Measurements from ENCODE around the gene KMT2B. TPM values are rescaled to one million over a fixed set of nuclear protein-coding genes. Genes with fewer than 3 reads are reported as not detected.
A peak's percentile ranks its signal among the peaks of the same experiment; 100 is the strongest.

KMT2B gene
- total and polyA plus RNA-seq, 9 of the 15 experiments (the other 6 are each of a cell fraction or from before 2014, with no cell fraction given), result 0.63 to 43.9 (median 8.1) TPM

DNA sequence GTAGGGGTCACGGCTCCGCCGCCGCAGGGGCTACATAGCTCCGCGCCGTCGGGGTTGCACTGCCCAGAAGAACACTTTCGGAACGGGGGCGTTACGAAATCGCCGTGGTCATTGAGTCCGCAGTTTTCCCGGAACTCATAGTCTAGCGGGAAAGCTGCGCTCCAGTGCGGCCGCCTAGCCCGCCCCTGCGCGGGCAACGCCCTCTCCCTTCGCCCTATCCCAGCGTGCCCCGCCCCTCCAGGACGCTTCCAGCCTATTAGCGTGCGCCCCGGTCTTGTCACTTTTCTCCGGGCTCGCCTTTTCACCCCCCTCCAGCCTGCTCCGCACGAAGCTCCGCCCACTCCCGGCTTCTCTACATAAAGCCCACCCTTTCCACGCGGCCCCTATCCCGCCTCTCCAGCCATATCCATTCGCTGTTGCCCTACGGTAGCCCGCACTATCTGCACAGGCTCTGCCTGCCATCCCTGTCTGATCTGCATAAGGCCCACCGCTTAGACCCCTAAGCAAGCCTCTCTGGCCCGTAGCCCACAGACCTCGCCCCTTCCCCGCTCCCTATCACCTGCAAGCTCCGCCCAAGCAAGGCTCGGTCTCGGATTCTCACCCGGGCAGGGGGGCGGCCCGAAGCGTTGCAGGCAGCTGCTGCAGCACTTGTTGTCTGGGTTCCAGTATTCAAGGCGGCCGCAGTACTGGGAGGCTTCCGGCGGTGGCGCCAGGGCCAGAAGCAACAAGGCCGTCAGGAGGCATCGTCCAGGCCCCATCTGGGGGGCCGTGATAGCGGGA, 22.8 kb downstream of the KMT2B start (continued):
- TF ChIP-seq RBM14 (IDR thresholded peaks at IDR 0.05; ENCODE audit: borderline replicate concordance, insufficient read depth, low read depth, low read length) (no peak), MCM3 (IDR thresholded peaks at IDR 0.05) (no peak), ZNF77 (CRISPR knock-in tag; IDR thresholded peaks at IDR 0.05) (no peak), DPF2 (IDR thresholded peaks at IDR 0.05) (0 out of 2 replicates have a peak, but pooled peaks have one; percentile 55), TCF7 (IDR thresholded peaks at IDR 0.05; ENCODE audit: borderline replicate concordance) (no peak), HDAC6 (IDR thresholded peaks at IDR 0.05; ENCODE audit: low read depth, low read length) (no peak), PHF20 (IDR thresholded peaks at IDR 0.05; ENCODE audit: partially characterized antibody) (peak; percentile 30), MAFG (tag; conservative IDR thresholded peaks at IDR 0.05) (no peak), SRF (CRISPR knock-in tag; IDR thresholded peaks at IDR 0.05) (peak in 1 of 2 experiments; percentile 74; a peak in 1 of 4 replicates), ETS2 (tag; IDR thresholded peaks at IDR 0.05; ENCODE audit: borderline replicate concordance, poor library complexity, severe bottlenecking) (no peak), ZNF785 (CRISPR knock-in tag; IDR thresholded peaks at IDR 0.05) (no peak)
- TF ChIP-seq, protein P1, sequence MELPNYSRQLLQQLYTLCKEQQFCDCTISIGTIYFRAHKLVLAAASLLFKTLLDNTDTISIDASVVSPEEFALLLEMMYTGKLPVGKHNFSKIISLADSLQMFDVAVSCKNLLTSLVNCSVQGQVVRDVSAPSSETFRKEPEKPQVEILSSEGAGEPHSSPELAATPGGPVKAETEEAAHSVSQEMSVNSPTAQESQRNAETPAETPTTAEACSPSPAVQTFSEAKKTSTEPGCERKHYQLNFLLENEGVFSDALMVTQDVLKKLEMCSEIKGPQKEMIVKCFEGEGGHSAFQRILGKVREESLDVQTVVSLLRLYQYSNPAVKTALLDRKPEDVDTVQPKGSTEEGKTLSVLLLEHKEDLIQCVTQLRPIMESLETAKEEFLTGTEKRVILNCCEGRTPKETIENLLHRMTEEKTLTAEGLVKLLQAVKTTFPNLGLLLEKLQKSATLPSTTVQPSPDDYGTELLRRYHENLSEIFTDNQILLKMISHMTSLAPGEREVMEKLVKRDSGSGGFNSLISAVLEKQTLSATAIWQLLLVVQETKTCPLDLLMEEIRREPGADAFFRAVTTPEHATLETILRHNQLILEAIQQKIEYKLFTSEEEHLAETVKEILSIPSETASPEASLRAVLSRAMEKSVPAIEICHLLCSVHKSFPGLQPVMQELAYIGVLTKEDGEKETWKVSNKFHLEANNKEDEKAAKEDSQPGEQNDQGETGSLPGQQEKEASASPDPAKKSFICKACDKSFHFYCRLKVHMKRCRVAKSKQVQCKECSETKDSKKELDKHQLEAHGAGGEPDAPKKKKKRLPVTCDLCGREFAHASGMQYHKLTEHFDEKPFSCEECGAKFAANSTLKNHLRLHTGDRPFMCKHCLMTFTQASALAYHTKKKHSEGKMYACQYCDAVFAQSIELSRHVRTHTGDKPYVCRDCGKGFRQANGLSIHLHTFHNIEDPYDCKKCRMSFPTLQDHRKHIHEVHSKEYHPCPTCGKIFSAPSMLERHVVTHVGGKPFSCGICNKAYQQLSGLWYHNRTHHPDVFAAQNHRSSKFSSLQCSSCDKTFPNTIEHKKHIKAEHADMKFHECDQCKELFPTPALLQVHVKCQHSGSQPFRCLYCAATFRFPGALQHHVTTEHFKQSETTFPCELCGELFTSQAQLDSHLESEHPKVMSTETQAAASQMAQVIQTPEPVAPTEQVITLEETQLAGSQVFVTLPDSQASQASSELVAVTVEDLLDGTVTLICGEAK (IDR thresholded peaks at IDR 0.05), result peak; percentile 61
- TF ChIP-seq, protein P1 (CRISPR knock-in tag; IDR thresholded peaks at IDR 0.05), result no peak
- TF ChIP-seq, protein P2, sequence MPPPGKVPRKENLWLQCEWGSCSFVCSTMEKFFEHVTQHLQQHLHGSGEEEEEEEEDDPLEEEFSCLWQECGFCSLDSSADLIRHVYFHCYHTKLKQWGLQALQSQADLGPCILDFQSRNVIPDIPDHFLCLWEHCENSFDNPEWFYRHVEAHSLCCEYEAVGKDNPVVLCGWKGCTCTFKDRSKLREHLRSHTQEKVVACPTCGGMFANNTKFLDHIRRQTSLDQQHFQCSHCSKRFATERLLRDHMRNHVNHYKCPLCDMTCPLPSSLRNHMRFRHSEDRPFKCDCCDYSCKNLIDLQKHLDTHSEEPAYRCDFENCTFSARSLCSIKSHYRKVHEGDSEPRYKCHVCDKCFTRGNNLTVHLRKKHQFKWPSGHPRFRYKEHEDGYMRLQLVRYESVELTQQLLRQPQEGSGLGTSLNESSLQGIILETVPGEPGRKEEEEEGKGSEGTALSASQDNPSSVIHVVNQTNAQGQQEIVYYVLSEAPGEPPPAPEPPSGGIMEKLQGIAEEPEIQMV (tag; conservative IDR thresholded peaks at IDR 0.05; ENCODE audit: low read depth), result no peak

All from K562 (cell line).